Brain microvascular endothelial cell (primary cell): ENCODE results near the gene CTXN1.

Experiments
- DNase-seq: peaks from one replicate; pipeline ENCODE4 v3.0.0-alpha.2; 2020
- H3K27ac ChIP-seq: fragments of 250-450 bp; sonication (Bioruptor Pico); 2 replicates; pipeline ENCODE4 v1.5.1; 2020; ENCODE audit warnings: mild to moderate bottlenecking, moderate library complexity
- H3K27me3 ChIP-seq: fragments of 250-450 bp; sonication (Bioruptor Pico); replicated peaks from 2 replicates; pipeline ENCODE4 v1.5.1; 2020; ENCODE audit warnings: mild to moderate bottlenecking
- H3K36me3 ChIP-seq: fragments of 250-450 bp; sonication (Bioruptor Pico); replicated peaks from 2 replicates; pipeline ENCODE4 v1.5.1; 2020; ENCODE audit warnings: mild to moderate bottlenecking
- H3K4me3 ChIP-seq: 2 replicates; pipeline ENCODE4 v1.5.1; 2011; ENCODE audit warnings: low read depth, mild to moderate bottlenecking, control low read depth, low read length, moderate library complexity
- in situ Hi-C: cut with HindIII; loops from 2 replicates; pipeline ENCODE4 v1.10.0; 2017; ENCODE audit warnings: low sequenced_read_pairs, low pct_ligation_motif_present
- TF ChIP-seq, protein P1 (sequence below): IDR thresholded peaks from 2 replicates; pipeline ENCODE4 v1.5.1; 2011; ENCODE audit warnings: low read depth, mild to moderate bottlenecking, moderate library complexity, low read length, control low read depth, inconsistent platforms; ENCODE audit errors: missing control alignments

Gene CTXN1

DNA sequence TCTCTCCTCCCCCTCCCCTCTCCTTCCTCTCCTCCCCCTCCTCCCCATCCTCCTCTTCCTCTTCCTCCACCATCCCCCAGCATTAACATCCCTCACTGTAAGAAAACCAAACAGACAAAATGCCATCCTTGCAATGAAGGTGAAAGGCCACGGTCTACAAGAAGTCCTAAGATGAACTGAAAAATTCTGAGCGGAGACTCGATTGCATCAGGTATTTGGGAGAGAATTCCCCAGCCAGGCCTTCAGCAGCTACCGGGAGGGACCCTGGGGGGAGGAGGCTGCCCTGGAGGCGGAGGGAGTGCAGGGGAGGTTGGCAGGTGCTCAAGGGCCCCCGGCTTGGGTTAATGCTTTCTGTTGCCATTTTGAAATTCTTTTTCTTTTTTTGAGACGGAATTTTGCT lies 27.6 kb upstream of the CTXN1 start:
- in situ Hi-C loops = no loop called here
- H3K36me3 ChIP-seq = no peaks in the 10 kb centered on the region
- H3K27ac ChIP-seq = no peak overlapping the region
- no peaks in the 10 kb centered on the region for H3K27me3 ChIP-seq
- TF ChIP-seq, protein P1, sequence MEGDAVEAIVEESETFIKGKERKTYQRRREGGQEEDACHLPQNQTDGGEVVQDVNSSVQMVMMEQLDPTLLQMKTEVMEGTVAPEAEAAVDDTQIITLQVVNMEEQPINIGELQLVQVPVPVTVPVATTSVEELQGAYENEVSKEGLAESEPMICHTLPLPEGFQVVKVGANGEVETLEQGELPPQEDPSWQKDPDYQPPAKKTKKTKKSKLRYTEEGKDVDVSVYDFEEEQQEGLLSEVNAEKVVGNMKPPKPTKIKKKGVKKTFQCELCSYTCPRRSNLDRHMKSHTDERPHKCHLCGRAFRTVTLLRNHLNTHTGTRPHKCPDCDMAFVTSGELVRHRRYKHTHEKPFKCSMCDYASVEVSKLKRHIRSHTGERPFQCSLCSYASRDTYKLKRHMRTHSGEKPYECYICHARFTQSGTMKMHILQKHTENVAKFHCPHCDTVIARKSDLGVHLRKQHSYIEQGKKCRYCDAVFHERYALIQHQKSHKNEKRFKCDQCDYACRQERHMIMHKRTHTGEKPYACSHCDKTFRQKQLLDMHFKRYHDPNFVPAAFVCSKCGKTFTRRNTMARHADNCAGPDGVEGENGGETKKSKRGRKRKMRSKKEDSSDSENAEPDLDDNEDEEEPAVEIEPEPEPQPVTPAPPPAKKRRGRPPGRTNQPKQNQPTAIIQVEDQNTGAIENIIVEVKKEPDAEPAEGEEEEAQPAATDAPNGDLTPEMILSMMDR = no peak
- no peak for DNase-seq
- H3K4me3 ChIP-seq = no peak overlapping the region

DNA sequence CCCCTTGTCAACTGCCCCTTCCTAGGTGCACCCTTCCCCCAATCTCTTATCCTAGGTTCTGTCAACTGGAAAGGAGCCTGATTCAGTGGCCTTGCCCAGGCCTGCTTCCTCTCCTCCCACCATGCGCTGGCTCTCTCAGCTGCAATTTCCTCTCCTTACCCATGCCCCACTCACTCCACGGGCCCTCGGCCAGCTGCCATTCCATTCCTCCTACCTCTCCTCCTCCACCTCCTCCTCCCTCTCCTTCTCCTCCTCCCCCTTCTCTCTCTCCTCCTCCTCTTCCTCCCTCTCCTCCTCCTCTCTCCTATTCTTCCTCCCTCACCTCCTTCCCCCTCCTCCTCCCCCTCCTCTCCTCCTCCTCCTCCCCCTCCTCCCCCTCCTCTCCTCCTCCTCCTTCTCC lies 27.1 kb upstream of the CTXN1 start:
- DNase-seq = no peak
- H3K27me3 ChIP-seq = no peaks in the 10 kb centered on the region
- TF ChIP-seq, protein P1 = no peak
- no peaks in the 10 kb centered on the region for H3K36me3 ChIP-seq
- in situ Hi-C loops = no loop called here
- H3K27ac ChIP-seq = no peak overlapping the region
- H3K4me3 ChIP-seq = no peak overlapping the region

DNA sequence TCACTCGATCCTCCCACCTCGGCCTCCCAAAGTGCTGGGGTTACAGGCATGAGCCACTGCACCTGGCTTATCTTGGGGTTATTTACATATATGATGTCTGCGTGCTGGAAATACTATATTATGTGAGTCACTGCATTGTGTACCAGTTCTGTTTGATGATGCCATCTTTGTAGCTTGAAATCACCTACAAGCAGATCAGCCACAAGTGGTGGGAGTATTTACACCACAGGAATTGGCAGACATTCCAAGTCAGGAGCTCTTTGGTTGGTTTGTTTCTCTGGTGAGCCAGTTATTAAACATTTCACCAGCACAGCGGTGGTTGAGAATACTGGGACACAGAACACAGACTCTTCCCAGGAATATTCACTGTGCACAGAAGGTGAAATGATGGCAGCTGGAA lies 22.0 kb upstream of the CTXN1 start:
- H3K36me3 ChIP-seq = no peaks in the 10 kb centered on the region
- no peak for DNase-seq
- TF ChIP-seq, protein P1 = no peak
- H3K27ac ChIP-seq = no peak overlapping the region
- in situ Hi-C loops = no loop called here
- H3K4me3 ChIP-seq = no peak overlapping the region
- no peaks in the 10 kb centered on the region for H3K27me3 ChIP-seq

DNA sequence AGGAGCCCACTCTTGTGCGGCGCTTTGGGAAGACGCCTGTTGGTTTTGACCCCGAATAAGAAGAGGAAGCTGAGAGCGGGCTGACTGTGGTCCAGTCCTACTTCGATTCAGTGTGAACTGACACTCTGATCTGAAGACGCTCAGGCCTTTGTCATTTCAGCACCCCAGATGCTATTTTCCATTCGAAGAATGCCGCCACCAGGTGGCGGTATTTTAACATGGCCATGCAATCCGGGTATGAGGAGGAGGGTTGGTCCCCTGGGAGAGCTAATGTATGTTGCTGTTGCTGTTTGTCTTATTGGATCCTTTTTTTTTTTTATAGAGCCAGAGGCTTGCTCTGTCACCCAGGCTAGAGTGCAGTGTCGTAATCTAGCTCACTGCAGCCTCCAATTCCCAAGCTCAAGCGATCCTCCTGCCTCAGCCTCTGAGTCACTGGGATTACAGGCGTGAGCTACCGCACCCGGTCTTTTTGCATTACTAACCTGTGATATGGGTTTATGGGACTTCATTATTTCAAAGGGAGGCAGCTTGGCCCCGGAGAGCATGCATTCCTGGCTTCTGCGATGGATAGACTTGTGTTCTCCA lies 18.3 kb upstream of the CTXN1 start:
- Histone ChIP-seq H3K4me3 (peak overlapping the region; percentile 96), H3K27ac (peak overlapping the region; percentile 79), H3K36me3 (peaks cover 10% of the 10 kb centered on the region), H3K27me3 (no peaks in the 10 kb centered on the region)
- in situ Hi-C loops = no loop called here
- peak; percentile 92 for DNase-seq
- TF ChIP-seq, protein P1 = peak; percentile 82

DNA sequence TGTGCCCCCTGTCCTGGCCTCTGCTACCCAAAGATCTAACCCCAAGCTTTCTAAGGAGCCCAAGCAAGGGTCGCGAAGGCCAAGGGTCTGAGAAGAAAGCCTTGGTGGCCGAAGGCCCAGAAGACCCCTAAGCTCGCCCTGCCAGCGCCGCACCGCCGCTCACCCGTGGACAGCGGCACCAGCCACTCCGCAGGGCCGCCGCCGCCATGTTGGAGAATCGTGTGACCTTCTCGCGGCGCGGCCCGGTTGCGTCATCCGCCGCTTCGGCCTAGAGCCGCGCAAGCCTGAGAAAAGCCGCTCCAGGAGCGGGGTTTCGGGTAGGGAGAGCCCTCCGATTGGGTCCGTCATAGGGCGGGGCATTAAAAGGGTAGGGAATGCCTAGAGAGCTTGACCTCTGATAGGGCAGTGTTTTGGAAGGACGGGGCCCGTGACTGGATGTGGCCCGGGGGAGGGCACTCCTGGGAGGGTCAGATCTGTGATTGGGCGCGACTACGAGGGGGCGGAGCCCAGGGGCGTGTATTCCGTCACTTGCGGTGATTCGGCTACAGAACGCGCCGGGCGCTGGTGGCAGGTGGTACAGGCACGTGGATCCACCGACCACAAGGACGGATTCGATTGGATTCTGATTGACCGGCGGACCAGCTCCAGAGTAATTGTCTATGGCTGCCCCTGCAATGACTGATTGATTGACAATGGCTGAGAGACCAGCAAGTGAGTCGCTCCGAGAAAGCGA lies 17.7 kb upstream of the CTXN1 start, which contains the start of gene TIMM44:
TIMM44 (minus strand) TSS at position 223 of the 733 bp plus-strand sequence; CDS start at position 208, 15 bp downstream.
- H3K36me3 ChIP-seq = peaks cover 11% of the 10 kb centered on the region
- in situ Hi-C loops = no loop called here
- TF ChIP-seq, protein P1 = no peak
- H3K27me3 ChIP-seq = no peaks in the 10 kb centered on the region
- H3K27ac ChIP-seq = peak within 1 kb of the TSS; percentile 95
- H3K4me3 ChIP-seq = peak within 1 kb of the TSS; percentile 96
- peak; percentile 100 for DNase-seq
